CD14-positive monocyte (primary cell): Measurements from ENCODE around the gene FAM168B. TPM values are rescaled to one million over a fixed set of nuclear protein-coding genes. Genes with fewer than 3 reads are reported as not detected.

Experiments
- DNase-seq, 3 donors: peaks; one replicate each; pipeline ENCODE4 v3.0.0-alpha.2; 2011 to 2022
- H2AFZ ChIP-seq: 2 replicates; pipeline ENCODE4 v1.6.0; 2012; ENCODE audit warnings: mild to moderate bottlenecking, low read depth, low read length, inconsistent platforms; ENCODE audit not compliant: insufficient read depth, poor library complexity, severe bottlenecking
- H3K27ac ChIP-seq, 2 donors: 1 replicate in 1 of 2; 2 replicates in 1 of 2; pipeline ENCODE4 v1.5.1; 2012 to 2013; ENCODE audit warnings: low read length in 2 of 2, control low read depth in 1 of 2, inconsistent platforms in 1 of 2, low read depth in 1 of 2, mild to moderate bottlenecking in 1 of 2
- H3K27me3 ChIP-seq, 2 donors: one replicate each; pipeline versions ENCODE4 v1.6.0 to v1.6.1; 2011 to 2013; ENCODE audit warnings: low read length in 2 of 2; ENCODE audit not compliant: control insufficient read depth in 2 of 2, insufficient read depth in 2 of 2
- H3K36me3 ChIP-seq, 2 donors: replicated peaks in 1 of 2; 1 replicate in 1 of 2; 2 replicates in 1 of 2; pipeline versions ENCODE4 v1.5.1 to v1.6.1; 2012 to 2013; ENCODE audit warnings: low read length in 2 of 2, control low read depth in 1 of 2, inconsistent platforms in 1 of 2, mild to moderate bottlenecking in 1 of 2; ENCODE audit not compliant: insufficient read depth in 2 of 2, control insufficient read depth in 1 of 2
- H3K4me1 ChIP-seq, 2 donors: 1 replicate in 1 of 2; 2 replicates in 1 of 2; pipeline versions ENCODE4 v1.5.1 to v1.6.1; 2012 to 2013; ENCODE audit warnings: low read length in 2 of 2, control low read depth in 1 of 2, inconsistent platforms in 1 of 2, mild to moderate bottlenecking in 1 of 2, moderate library complexity in 1 of 2; ENCODE audit not compliant: insufficient read depth in 2 of 2, control insufficient read depth in 1 of 2
- H3K4me2 ChIP-seq: replicated peaks from 2 replicates; pipeline ENCODE3; 2012; ENCODE audit warnings: low read length, moderate library complexity, mild to moderate bottlenecking; ENCODE audit not compliant: poor library complexity, severe bottlenecking; ENCODE audit errors: extremely low read depth
- H3K4me3 ChIP-seq, 3 experiments: fragments of 200-600 bp in 1 of 3; sonication (generic) in 1 of 3; replicated peaks in 1 of 3; 1 replicate in 2 of 3; 2 replicates in 1 of 3; pipeline ENCODE4 v1.5.1; 2011 to 2013; ENCODE audit warnings: low read length in 3 of 3, mild to moderate bottlenecking in 3 of 3, control low read depth in 2 of 3, low read depth in 2 of 3, inconsistent platforms in 1 of 3, moderate library complexity in 1 of 3
- H3K79me2 ChIP-seq: 2 replicates; pipeline ENCODE4 v1.6.0; 2012; ENCODE audit warnings: mild to moderate bottlenecking, control low read depth, inconsistent platforms, low read length, moderate library complexity; ENCODE audit not compliant: insufficient read depth
- H3K9ac ChIP-seq: 2 replicates; pipeline ENCODE4 v1.6.0; 2017; ENCODE audit warnings: low read length, mild to moderate bottlenecking; ENCODE audit not compliant: insufficient read depth, poor library complexity, severe bottlenecking
- H3K9me3 ChIP-seq, 2 donors: replicated peaks in 1 of 2; 1 replicate in 1 of 2; 2 replicates in 1 of 2; pipeline versions ENCODE4 v1.5.1 to v1.6.1; 2012 to 2013; ENCODE audit warnings: low read length in 2 of 2, control low read depth in 1 of 2; ENCODE audit not compliant: control insufficient read depth in 1 of 2, insufficient read depth in 1 of 2
- H4K20me1 ChIP-seq: 2 replicates; pipeline ENCODE4 v1.6.0; 2012; ENCODE audit warnings: mild to moderate bottlenecking, low read length, control low read depth, moderate library complexity; ENCODE audit not compliant: insufficient read depth
- H3K27ac Mint-ChIP-seq, 7 donors: one replicate each; pipeline ENCODE4 v1.8.0; 2020; ENCODE audit warnings: mild to moderate bottlenecking in 7 of 7, mixed read lengths in 7 of 7, moderate library complexity in 6 of 7, inconsistent platforms in 2 of 7
- H3K27me3 Mint-ChIP-seq, 3 donors: one replicate each; pipeline ENCODE4 v1.8.0; 2021 to 2022; ENCODE audit warnings: low read depth in 3 of 3, mild to moderate bottlenecking in 3 of 3, mixed read lengths in 3 of 3, moderate library complexity in 3 of 3, inconsistent platforms in 1 of 3
- H3K36me3 Mint-ChIP-seq, 2 donors: one replicate each; pipeline ENCODE4 v1.8.0; 2020; ENCODE audit warnings: mixed read lengths in 2 of 2, inconsistent platforms in 1 of 2, mild to moderate bottlenecking in 1 of 2
- H3K4me1 Mint-ChIP-seq: one replicate; pipeline ENCODE4 v1.8.0; 2020; ENCODE audit warnings: mild to moderate bottlenecking, mixed read lengths
- H3K4me3 Mint-ChIP-seq, 2 donors: one replicate each; pipeline ENCODE4 v1.8.0; 2020; ENCODE audit warnings: mild to moderate bottlenecking in 2 of 2, mixed read lengths in 2 of 2, moderate library complexity in 1 of 2
- H3K9me3 Mint-ChIP-seq, 7 donors: one replicate each; pipeline ENCODE4 v1.8.0; 2020 to 2022; ENCODE audit warnings: mixed read lengths in 7 of 7, mild to moderate bottlenecking in 6 of 7, moderate library complexity in 6 of 7, inconsistent platforms in 2 of 7
- CTCF ChIP-seq: fragments of 200-600 bp; IDR thresholded peaks from one replicate; pipeline ENCODE4 v1.8.0; 2022; ENCODE audit warnings: antibody characterized with exemption, mild to moderate bottlenecking
- whole genome bisulfite sequencing: methylation state at CpG from one replicate; pipeline ENCODE4 v1.1.5; 2013; ENCODE audit warnings: missing lambda C conversion rate; ENCODE audit not compliant: insufficient coverage; 5-methylcytosine and 5-hydroxymethylcytosine counted together
- intact Hi-C, 2 donors: fragments of 100-400 bp; cut with micrococcal nuclease; formaldehyde crosslinking; loops; one replicate each; pipeline versions ENCODE4 v1.15.0 to v1.15.1; 2023
- polyA plus RNA-seq, 3 donors: library from polyadenylated mRNA; depleted of rRNA in 1 of 3; unstranded in 2 of 3; stranded (reverse) in 1 of 3; fragments of 300-500 nt in 2 of 3; fragments of >200 nt in 1 of 3; fragmentation: Illumina TruSeq in 2 of 3; gene quantifications; 1 replicate in 2 of 3; 2 replicates in 1 of 3; pipeline ENCODE4 v1.2.3, GENCODE V29; 2012 to 2021

Gene FAM168B
- polyA plus RNA-seq, 3 donors, result 20.5 to 33.2 (median 22.6) TPM

GRCh38 chr2:131032393-131032836 is 60.8 kb downstream of the FAM168B start:
- H3K9me3 ChIP-seq, result peaks cover 6 to 9% of the 10 kb centered on the region in 2 donors
- no peak overlapping the region for H3K4me3 Mint-ChIP-seq
- H4K20me1 ChIP-seq, result no peaks in the 10 kb centered on the region
- TF ChIP-seq CTCF, result no peak
- no peak overlapping the region for H2AFZ ChIP-seq
- H3K4me2 ChIP-seq, result no peak overlapping the region
- peaks cover 44 to 54% (median 52%) of the 10 kb centered on the region in 3 donors for H3K27me3 Mint-ChIP-seq
- H3K27ac Mint-ChIP-seq, result no peak overlapping the region
- no peak overlapping the region for H3K27ac ChIP-seq
- H3K36me3 Mint-ChIP-seq, result no peaks in the 10 kb centered on the region
- no peaks in the 10 kb centered on the region for H3K4me1 ChIP-seq
- peaks cover 4 to 16% (median 7%) of the 10 kb centered on the region in 7 donors for H3K9me3 Mint-ChIP-seq
- intact Hi-C loops, result no loop called here
- H3K4me3 ChIP-seq, result no peak overlapping the region
- H3K4me1 Mint-ChIP-seq, result no peaks in the 10 kb centered on the region
- H3K9ac ChIP-seq, result no peak overlapping the region
- H3K36me3 ChIP-seq, result no peaks in the 10 kb centered on the region
- H3K27me3 ChIP-seq, result peaks cover 15 to 37% of the 10 kb centered on the region in 2 donors
- DNase-seq, result no peak
- WGBS, result 87% methylated on average over 4 of the region's 4 CpGs
- no peaks in the 10 kb centered on the region for H3K79me2 ChIP-seq

- Histone ChIP-seq H2AFZ (no peak overlapping the region), H3K4me2 (no peak overlapping the region), H3K9me3 (peaks cover 6 to 9% of the 10 kb centered on the region in 2 donors), H4K20me1 (no peaks in the 10 kb centered on the region), H3K27me3 (peaks cover 15 to 31% of the 10 kb centered on the region in 2 donors), H3K79me2 (no peaks in the 10 kb centered on the region), H3K4me1 (no peaks in the 10 kb centered on the region), H3K27ac (no peak overlapping the region), H3K4me3 (no peak overlapping the region), H3K9ac (no peak overlapping the region), H3K36me3 (no peaks in the 10 kb centered on the region)
- Mint-ChIP-seq H3K4me3 (no peak overlapping the region), H3K36me3 (no peaks in the 10 kb centered on the region), H3K27me3 (peaks cover 41 to 52% (median 48%) of the 10 kb centered on the region in 3 donors), H3K4me1 (no peaks in the 10 kb centered on the region), H3K27ac (no peak overlapping the region), H3K9me3 (peaks cover 4 to 17% (median 10%) of the 10 kb centered on the region in 7 donors)
- intact Hi-C loops, result no loop called here
- WGBS, result 83% methylated on average over 9 of the region's 9 CpGs
- no peak for TF ChIP-seq CTCF
- no peak for DNase-seq
These were observed 61.4 kb downstream of the FAM168B start for GRCh38 chr2:131031875-131032274.
